ENCODE measurements around the gene RIPPLY1.

GRCh38 chrX:106932960-106933537 lies 29.9 kb upstream of the RIPPLY1 start:
- no peak for TF ChIP-seq CTCF (IDR thresholded peaks at IDR 0.05)
- TF ChIP-seq POLR2A (IDR thresholded peaks at IDR 0.05): no peak

Data from uterus (tissue), 2 donors.